ENCODE data around the gene HYAL2. TPM values are rescaled to one million over a fixed set of nuclear protein-coding genes. Genes with fewer than 3 reads are reported as not detected.

Gene HYAL2
- total RNA-seq, 1 donor: 69.1 TPM

DNA sequence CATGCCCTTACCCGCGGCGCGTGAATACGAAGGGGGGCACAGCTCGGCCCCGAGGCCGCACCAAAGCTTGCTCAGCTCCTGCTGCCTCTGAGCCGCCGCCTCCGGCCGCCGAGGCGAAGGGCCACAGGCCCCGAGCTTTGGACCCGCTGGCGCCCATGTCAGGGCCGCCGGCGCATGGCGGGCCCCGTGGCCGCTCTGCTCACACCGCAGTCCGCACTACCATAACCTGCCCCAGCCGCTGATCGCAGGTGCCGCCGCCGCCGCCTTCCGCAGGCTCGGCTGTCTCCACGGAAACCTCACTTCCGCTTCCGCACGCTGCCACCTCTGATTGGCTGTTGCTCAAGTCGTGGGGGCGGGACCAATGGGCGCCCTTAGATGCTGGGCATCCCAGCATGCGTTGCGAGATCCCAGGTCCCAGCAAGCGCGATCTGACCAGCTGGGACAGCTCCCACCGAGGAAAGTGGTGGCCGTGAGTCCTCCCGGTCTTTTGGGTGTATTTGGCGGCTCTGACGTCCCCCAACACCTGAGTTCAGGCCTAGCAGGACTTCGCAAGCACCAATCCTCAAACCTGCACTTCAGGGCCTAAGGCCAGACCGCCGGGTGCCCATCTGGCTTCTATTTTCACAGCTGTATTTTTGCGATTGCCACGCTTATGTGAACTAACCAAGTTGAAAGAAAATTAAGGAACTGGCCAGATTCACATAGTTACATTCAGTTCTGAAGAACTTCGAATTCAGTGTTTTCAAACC is 5.6 kb upstream of the HYAL2 start, which contains the start of gene TUSC2:
TSS of gene TUSC2 (minus strand) at position 281 of the 749 bp plus-strand sequence. CDS start at position 157, 124 bp downstream.
- no peak for TF ChIP-seq CTCF (IDR thresholded peaks at IDR 0.05; ENCODE audit: insufficient read depth, low read depth, low read length)
- DNase-seq (ENCODE audit: low read depth): peak; percentile 97
- peak within 1 kb of the TSS; percentile 87 for H3K4me3 ChIP-seq (ENCODE audit: low read depth, low read length)

- DNase-seq (ENCODE audit: low read depth): no peak
- no peak for TF ChIP-seq CTCF (IDR thresholded peaks at IDR 0.05; ENCODE audit: insufficient read depth, low read depth, low read length)
Measured at GRCh38 chr3:50327129-50327528, 4.6 kb upstream of the HYAL2 start.

DNA sequence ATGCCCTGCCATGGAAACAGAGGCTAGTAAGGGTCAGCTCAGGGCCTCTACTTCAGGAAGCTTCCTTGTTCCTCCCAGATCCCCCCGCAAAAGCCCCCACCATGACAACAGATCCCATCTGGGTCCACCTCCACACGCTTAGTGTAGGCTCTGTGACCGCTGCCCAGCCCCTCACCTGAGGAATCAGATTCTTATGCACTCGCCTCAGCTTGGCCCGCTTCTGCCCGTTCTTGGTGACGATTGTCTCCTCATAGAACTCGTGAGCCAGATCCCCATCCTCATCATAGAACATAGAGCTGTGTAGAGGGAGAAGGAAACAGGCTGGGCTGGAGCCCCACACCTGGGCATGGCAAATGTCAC is 3.6 kb upstream of the HYAL2 start:
- TF ChIP-seq CTCF (IDR thresholded peaks at IDR 0.05; ENCODE audit: insufficient read depth, low read depth, low read length): no peak
- DNase-seq (ENCODE audit: low read depth): no peak
- H3K4me3 ChIP-seq (ENCODE audit: low read depth, low read length): no peak overlapping the region

More at GRCh38 chr3:50327129-50327528, 4.6 kb upstream of the HYAL2 start:
- peak overlapping the region; percentile 87 for H3K4me3 ChIP-seq (ENCODE audit: low read depth, low read length)

DNA sequence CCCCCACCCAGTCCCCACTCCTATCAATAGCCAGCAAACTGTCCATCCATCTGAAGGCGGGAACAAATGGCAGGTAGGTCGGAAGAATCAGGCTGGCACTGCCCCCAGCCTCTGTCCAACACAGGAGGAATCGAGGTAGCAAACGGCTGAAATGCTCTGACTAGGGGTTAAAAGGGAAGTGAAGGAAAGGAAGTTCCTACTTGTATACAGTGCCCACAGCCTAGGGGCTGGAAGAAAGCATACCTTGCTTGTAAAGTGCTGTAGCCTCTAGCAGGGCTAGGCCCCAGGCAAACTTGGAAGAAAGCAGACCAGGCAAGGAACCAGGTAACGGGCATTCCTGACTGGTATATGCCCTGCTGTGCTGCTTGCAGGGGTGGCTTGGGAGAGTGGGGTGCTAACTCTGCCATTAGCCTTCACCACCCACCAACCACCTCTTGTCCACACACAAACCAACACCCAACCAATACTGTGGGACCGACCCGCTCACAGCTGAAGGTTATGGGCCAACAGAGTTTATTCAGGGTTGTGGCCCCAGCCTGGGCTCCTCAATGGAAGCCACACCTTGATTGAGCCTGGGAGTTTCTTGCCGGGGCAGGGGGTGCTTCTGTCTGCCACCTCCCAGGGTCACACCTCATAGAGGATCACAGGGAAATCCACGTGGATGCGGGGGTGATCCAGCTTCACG is 3.1 kb upstream of the HYAL2 start:
- H3K4me3 ChIP-seq (ENCODE audit: low read depth, low read length): no peak overlapping the region
- TF ChIP-seq CTCF (IDR thresholded peaks at IDR 0.05; ENCODE audit: insufficient read depth, low read depth, low read length): no peak
- DNase-seq (ENCODE audit: low read depth): no peak

DNA sequence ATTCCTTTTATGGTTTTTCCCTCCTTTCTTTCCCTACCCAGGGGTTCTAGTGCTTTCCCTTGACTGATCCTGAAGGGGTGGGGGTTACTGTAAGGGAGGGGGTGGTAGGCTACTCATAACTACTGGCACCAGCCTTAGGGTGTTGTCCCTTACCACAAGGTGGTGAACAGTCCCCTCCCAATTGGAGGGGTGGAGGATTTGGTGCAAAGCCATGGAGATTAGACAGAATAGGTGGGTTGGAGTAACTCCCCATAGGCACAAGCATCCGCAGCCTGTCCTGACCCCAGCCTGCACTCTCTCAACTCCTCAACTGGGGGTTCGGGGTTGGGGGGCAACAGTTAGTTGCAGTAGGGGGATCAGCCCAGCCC is 2.6 kb upstream of the HYAL2 start:
- DNase-seq (ENCODE audit: low read depth): no peak
- no peak for TF ChIP-seq CTCF (IDR thresholded peaks at IDR 0.05; ENCODE audit: insufficient read depth, low read depth, low read length)
- no peak overlapping the region for H3K4me3 ChIP-seq (ENCODE audit: low read depth, low read length)

DNA sequence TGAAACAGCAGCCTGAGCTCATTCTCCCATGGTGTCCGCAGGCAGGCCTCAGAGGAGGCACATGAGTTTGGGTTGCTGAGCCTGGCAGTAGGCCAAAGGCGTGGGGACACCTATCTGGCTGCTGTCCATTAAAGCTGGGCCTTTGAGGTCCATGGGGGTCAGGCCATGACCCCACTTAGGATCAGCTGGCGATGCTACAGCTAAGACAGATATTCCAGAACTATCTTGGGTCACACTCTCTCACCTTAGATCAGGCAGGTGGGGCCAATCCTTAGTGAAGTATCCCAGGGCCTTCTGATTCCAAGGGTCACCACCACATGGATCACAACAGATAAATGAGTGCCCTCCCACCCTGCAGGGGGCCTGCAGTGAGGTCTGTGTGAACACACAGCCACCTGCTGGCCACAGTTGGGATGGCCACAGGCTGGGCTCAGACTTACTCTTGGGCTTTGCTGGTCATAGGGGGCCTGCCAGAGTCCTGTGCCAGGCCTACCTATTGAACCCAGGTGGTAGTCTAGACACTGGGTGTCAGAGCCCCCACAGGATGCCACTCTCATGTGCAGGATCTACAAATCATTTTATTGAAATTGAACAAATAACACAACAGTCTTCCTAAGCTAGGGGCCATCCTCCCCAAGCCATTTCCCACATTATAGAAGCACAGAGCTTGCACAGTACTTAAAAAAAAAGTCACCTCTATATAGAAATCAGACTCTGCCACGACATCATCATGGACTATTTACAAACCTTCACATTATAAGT is 2.0 kb upstream of the HYAL2 start:
- peak; percentile 91 for TF ChIP-seq CTCF (IDR thresholded peaks at IDR 0.05; ENCODE audit: insufficient read depth, low read depth, low read length)
- DNase-seq (ENCODE audit: low read depth): peak; percentile 64
- H3K4me3 ChIP-seq (ENCODE audit: low read depth, low read length): no peak overlapping the region

All from fibroblast of villous mesenchyme (primary cell).